ENCODE data around the gene HK1.

GRCh38 chr10:69331161-69331560 lies 52.9 kb downstream of the HK1 start:
- TF ChIP-seq, protein P1, sequence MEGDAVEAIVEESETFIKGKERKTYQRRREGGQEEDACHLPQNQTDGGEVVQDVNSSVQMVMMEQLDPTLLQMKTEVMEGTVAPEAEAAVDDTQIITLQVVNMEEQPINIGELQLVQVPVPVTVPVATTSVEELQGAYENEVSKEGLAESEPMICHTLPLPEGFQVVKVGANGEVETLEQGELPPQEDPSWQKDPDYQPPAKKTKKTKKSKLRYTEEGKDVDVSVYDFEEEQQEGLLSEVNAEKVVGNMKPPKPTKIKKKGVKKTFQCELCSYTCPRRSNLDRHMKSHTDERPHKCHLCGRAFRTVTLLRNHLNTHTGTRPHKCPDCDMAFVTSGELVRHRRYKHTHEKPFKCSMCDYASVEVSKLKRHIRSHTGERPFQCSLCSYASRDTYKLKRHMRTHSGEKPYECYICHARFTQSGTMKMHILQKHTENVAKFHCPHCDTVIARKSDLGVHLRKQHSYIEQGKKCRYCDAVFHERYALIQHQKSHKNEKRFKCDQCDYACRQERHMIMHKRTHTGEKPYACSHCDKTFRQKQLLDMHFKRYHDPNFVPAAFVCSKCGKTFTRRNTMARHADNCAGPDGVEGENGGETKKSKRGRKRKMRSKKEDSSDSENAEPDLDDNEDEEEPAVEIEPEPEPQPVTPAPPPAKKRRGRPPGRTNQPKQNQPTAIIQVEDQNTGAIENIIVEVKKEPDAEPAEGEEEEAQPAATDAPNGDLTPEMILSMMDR (IDR thresholded peaks at IDR 0.05), result no peak
- TF ChIP-seq POLR2A (IDR thresholded peaks at IDR 0.05), result no peak
